ENCODE results near the gene DLEC1.

GRCh38 chr3:38047896-38048295 is 8.9 kb downstream of the DLEC1 start:
- no peak for TF ChIP-seq SMC3 (IDR thresholded peaks at IDR 0.05; ENCODE audit: low read depth, low read length)
- no peak for TF ChIP-seq CTCF (conservative IDR thresholded peaks at IDR 0.05; ENCODE audit: low read depth, low read length)
- TF ChIP-seq NFE2L2 (IDR thresholded peaks at IDR 0.05; ENCODE audit: low read depth, low read length), result no peak
